IMR-90 (cell line): ENCODE results near the gene NRXN2. TPM values are rescaled to one million over a fixed set of nuclear protein-coding genes. Genes with fewer than 3 reads are reported as not detected.

ENCODE experiments used
- ATAC-seq: fragments of 200-7000 bp; cut with Tn5 transposase; 2 replicates; pipeline ENCODE4 v1.9.1; 2020; ENCODE audit warnings: low read depth, mild to moderate bottlenecking, moderate library complexity
- BruUV-seq: library from RNA; stranded (reverse); fragments of 400-500 nt; replicated peaks from 2 replicates; lab custom pipeline; 2021; lab: Mats Ljungman, UMichigan
- CTCF ChIA-PET: fragments of 300-600 bp; formaldehyde crosslinking; extraction: SDS; loops from one replicate; lab custom pipeline; 2021; ENCODE audit warnings: antibody characterized with exemption; lab: Yijun Ruan, JAX
- POLR2A ChIA-PET: fragments of 300-600 bp; sonication (Branson Sonifier 250); formaldehyde crosslinking; loops from one replicate; lab custom pipeline; 2022; ENCODE audit warnings: antibody characterized with exemption; ENCODE audit not compliant: unreplicated experiment; lab: Charles Lee
- DNase-seq: peaks from one replicate; pipeline ENCODE4 v3.0.0; 2013
- H2AFZ ChIP-seq: replicated peaks from 2 replicates; pipeline ENCODE3; 2013; ENCODE audit warnings: low read length, mild to moderate bottlenecking; ENCODE audit not compliant: poor library complexity
- H2AK5ac ChIP-seq: 2 replicates; pipeline ENCODE4 v1.6.1; 2013; ENCODE audit warnings: low read depth, low read length, inconsistent platforms
- H2AK9ac ChIP-seq: replicated peaks from 2 replicates; pipeline ENCODE3; 2013; ENCODE audit warnings: mild to moderate bottlenecking, low read depth, low read length, moderate library complexity; ENCODE audit not compliant: poor library complexity
- H2BK120ac ChIP-seq: 2 replicates; pipeline ENCODE4 v1.6.1; 2013; ENCODE audit warnings: low read depth, low read length, inconsistent platforms
- H2BK15ac ChIP-seq: 3 replicates; pipeline ENCODE4 v1.6.1; 2013; ENCODE audit warnings: low read depth, low read length, inconsistent platforms
- H2BK20ac ChIP-seq: 2 replicates; pipeline ENCODE4 v1.6.1; 2013; ENCODE audit warnings: low read depth, mild to moderate bottlenecking, inconsistent platforms, low read length, moderate library complexity
- H2BK5ac ChIP-seq: 2 replicates; pipeline ENCODE4 v1.6.1; 2013; ENCODE audit warnings: mild to moderate bottlenecking, low read depth, low read length, inconsistent platforms; ENCODE audit not compliant: poor library complexity, severe bottlenecking
- H3K14ac ChIP-seq: replicated peaks from 2 replicates; pipeline ENCODE4 v1.6.1; 2013; ENCODE audit warnings: low read depth, low read length, inconsistent platforms
- H3K18ac ChIP-seq: 2 replicates; pipeline ENCODE4 v1.6.1; 2013; ENCODE audit warnings: low read depth, low read length, control low read depth
- H3K23ac ChIP-seq: 2 replicates; pipeline ENCODE4 v1.6.1; 2013; ENCODE audit warnings: low read depth, low read length, inconsistent platforms
- H3K27ac ChIP-seq: 2 replicates; pipeline ENCODE4 v1.5.1; 2013; ENCODE audit warnings: mild to moderate bottlenecking, control low read depth, low read length; ENCODE audit not compliant: insufficient read depth
- H3K27me3 ChIP-seq: 2 replicates; pipeline ENCODE4 v1.6.1; 2013; ENCODE audit warnings: low read length; ENCODE audit not compliant: control insufficient read depth, insufficient read depth
- H3K36me3 ChIP-seq: 2 replicates; pipeline ENCODE4 v1.6.1; 2013; ENCODE audit warnings: low read length, mixed read lengths; ENCODE audit not compliant: control insufficient read depth, insufficient read depth
- H3K4ac ChIP-seq: 2 replicates; pipeline ENCODE4 v1.6.1; 2013; ENCODE audit warnings: low read depth, low read length, inconsistent platforms
- H3K4me1 ChIP-seq: 2 replicates; pipeline ENCODE4 v1.6.1; 2013; ENCODE audit warnings: low read length, mixed read lengths; ENCODE audit not compliant: control insufficient read depth, insufficient read depth
- H3K4me2 ChIP-seq: 2 replicates; pipeline ENCODE4 v1.6.1; 2013; ENCODE audit warnings: low read depth, mild to moderate bottlenecking, control low read depth, low read length, moderate library complexity
- H3K4me3 ChIP-seq: 2 replicates; pipeline ENCODE4 v1.5.1; 2013; ENCODE audit warnings: low read depth, mild to moderate bottlenecking, control low read depth, low read length, moderate library complexity; ENCODE audit not compliant: insufficient read depth
- H3K56ac ChIP-seq: 2 replicates; pipeline ENCODE4 v1.6.1; 2013; ENCODE audit warnings: low read length, inconsistent platforms; ENCODE audit not compliant: insufficient read depth; ENCODE audit errors: extremely low read depth
- H3K79me1 ChIP-seq, 2 experiments: 2 replicates each; pipeline ENCODE4 v1.6.1; 2013; ENCODE audit warnings: low read length in 2 of 2, inconsistent platforms in 1 of 2, low read depth in 1 of 2
- H3K9ac ChIP-seq: 2 replicates; pipeline ENCODE4 v1.6.1; 2013; ENCODE audit warnings: low read depth, low read length, control low read depth
- H3K9me1 ChIP-seq: 2 replicates; pipeline ENCODE4 v1.6.1; 2013; ENCODE audit warnings: low read length, inconsistent platforms; ENCODE audit not compliant: insufficient read depth
- H3K9me3 ChIP-seq: 2 replicates; pipeline ENCODE4 v1.6.1; 2013; ENCODE audit warnings: low read length; ENCODE audit not compliant: control insufficient read depth, insufficient read depth
- H4K20me1 ChIP-seq: 2 replicates; pipeline ENCODE4 v1.6.1; 2013; ENCODE audit warnings: low read length, inconsistent platforms; ENCODE audit not compliant: insufficient read depth
- H4K5ac ChIP-seq: 2 replicates; pipeline ENCODE4 v1.6.1; 2013; ENCODE audit warnings: mild to moderate bottlenecking, low read depth, low read length, control low read depth
- H4K8ac ChIP-seq, 2 experiments: 2 replicates each; pipeline ENCODE4 v1.6.1; 2013; ENCODE audit warnings: low read depth in 2 of 2, low read length in 2 of 2, control low read depth in 1 of 2, inconsistent platforms in 1 of 2
- H4K91ac ChIP-seq: 2 replicates; pipeline ENCODE4 v1.6.1; 2013; ENCODE audit warnings: low read depth, low read length, inconsistent platforms; ENCODE audit not compliant: insufficient read depth
- BHLHE40 ChIP-seq: fragments of 150-350 bp; IDR thresholded peaks from 2 replicates; pipeline ENCODE4 v1.6.1; 2016; ENCODE audit warnings: mild to moderate bottlenecking, low read depth, low read length
- MAFK ChIP-seq: IDR thresholded peaks from 2 replicates; pipeline ENCODE4 v1.6.1; 2012; ENCODE audit warnings: low read depth, low read length, improper control_type of control experiment
- MAZ ChIP-seq: IDR thresholded peaks from 2 replicates; pipeline ENCODE4 v1.6.1; 2012; ENCODE audit warnings: low read depth, mild to moderate bottlenecking, low read length, improper control_type of control experiment, moderate library complexity, borderline replicate concordance
- MXI1 ChIP-seq: IDR thresholded peaks from 2 replicates; pipeline ENCODE4 v1.6.1; 2012; ENCODE audit warnings: low read depth, mild to moderate bottlenecking, low read length, moderate library complexity, borderline replicate concordance
- NFE2L2 ChIP-seq: fragments of 150-350 bp; IDR thresholded peaks from 2 replicates; pipeline ENCODE4 v1.6.1; 2016; ENCODE audit warnings: low read depth, mild to moderate bottlenecking, low read length
- POLR2A ChIP-seq: IDR thresholded peaks from 2 replicates; pipeline ENCODE4 v1.6.1; 2012; ENCODE audit warnings: mild to moderate bottlenecking, low read depth, low read length
- RAD21 ChIP-seq: IDR thresholded peaks from 2 replicates; pipeline ENCODE4 v1.6.1; 2012; ENCODE audit warnings: low read length, improper control_type of control experiment
- RCOR1 ChIP-seq: IDR thresholded peaks from 2 replicates; pipeline ENCODE4 v1.6.1; 2012; ENCODE audit warnings: mild to moderate bottlenecking, low read length, improper control_type of control experiment; ENCODE audit not compliant: insufficient replicate concordance
- WGBS, 2 experiments: methylation state at CpG; one replicate each; pipeline versions ENCODE4 v1.1.5 to v1.1.7; 2013; ENCODE audit warnings: missing lambda C conversion rate in 2 of 2; ENCODE audit not compliant: insufficient read length in 1 of 2; ENCODE audit errors: extremely low coverage in 2 of 2; 5-methylcytosine and 5-hydroxymethylcytosine counted together
- dilution Hi-C: fragments of 300-500 bp; cut with HindIII; formaldehyde crosslinking; loops from one replicate; pipeline ENCODE4 v1.14.3; 2018; ENCODE audit warnings: low sequenced_read_pairs; ENCODE audit not compliant: unreplicated experiment
- in situ Hi-C: fragments of 300-500 bp; cut with MboI; formaldehyde crosslinking; loops from 3 replicates; pipeline ENCODE4 v1.14.3; 2019; ENCODE audit warnings: low sequenced_read_pairs, inconsistent platforms, mixed read lengths
- intact Hi-C: fragments of 100-400 bp; cut with micrococcal nuclease; formaldehyde crosslinking; loops from 2 replicates; pipeline ENCODE4 v1.10.0; 2022
- polyA plus RNA-seq, 3 experiments: library from polyadenylated mRNA; depleted of rRNA; stranded (reverse); fragments of >200 nt; gene quantifications; 2 replicates each; pipeline ENCODE4 v1.2.3, GENCODE V29; 2012; ENCODE audit warnings: low replicate concordance in 1 of 3
- total RNA-seq: library from RNA; depleted of rRNA; stranded (reverse); fragments of >200 nt; gene quantifications from 2 replicates; pipeline ENCODE4 v1.2.3, GENCODE V29; 2012
- TF ChIP-seq, protein P1 (sequence below): fragments of 150-350 bp; IDR thresholded peaks from 2 replicates; pipeline ENCODE4 v1.6.1; 2017; ENCODE audit warnings: mild to moderate bottlenecking, antibody characterized with exemption, low read length, low read depth
- TF ChIP-seq, protein P2 (sequence below): fragments of 150-350 bp; IDR thresholded peaks from 2 replicates; pipeline ENCODE4 v1.6.1; 2016; ENCODE audit warnings: low read depth, mild to moderate bottlenecking, low read length, moderate library complexity, borderline replicate concordance

NRXN2 gene
- total and polyA plus RNA-seq, 2 of the 4 experiments (the other 2 are of a cell fraction): 0.18 to 0.22 TPM

DNA sequence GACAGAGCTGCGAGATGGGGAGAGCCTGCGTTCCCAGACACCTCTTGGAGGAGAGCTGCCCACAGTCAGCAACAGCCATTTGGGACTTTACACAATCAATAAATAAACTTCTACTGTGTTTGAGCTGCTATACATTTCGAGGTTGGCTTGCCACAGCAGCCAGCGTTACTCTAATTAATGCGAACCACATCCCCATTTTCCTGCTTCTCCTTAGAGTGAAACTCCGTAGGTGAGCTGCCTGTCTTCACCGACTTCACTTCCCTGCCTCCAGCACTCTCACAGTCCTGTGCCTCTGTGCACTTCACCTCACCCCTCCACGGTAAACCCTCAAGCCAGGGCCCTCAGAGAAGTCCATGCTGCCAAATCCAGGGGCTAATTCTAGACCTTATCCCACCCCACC lies 137.8 kb downstream of the NRXN2 start:
- TF ChIP-seq MAZ (no peak), RAD21 (no peak), POLR2A (no peak), RCOR1 (no peak), MXI1 (no peak), BHLHE40 (no peak), MAFK (no peak), NFE2L2 (no peak)
- TF ChIP-seq, protein P1, sequence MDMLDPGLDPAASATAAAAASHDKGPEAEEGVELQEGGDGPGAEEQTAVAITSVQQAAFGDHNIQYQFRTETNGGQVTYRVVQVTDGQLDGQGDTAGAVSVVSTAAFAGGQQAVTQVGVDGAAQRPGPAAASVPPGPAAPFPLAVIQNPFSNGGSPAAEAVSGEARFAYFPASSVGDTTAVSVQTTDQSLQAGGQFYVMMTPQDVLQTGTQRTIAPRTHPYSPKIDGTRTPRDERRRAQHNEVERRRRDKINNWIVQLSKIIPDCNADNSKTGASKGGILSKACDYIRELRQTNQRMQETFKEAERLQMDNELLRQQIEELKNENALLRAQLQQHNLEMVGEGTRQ: no peak
- TF ChIP-seq, protein P2, sequence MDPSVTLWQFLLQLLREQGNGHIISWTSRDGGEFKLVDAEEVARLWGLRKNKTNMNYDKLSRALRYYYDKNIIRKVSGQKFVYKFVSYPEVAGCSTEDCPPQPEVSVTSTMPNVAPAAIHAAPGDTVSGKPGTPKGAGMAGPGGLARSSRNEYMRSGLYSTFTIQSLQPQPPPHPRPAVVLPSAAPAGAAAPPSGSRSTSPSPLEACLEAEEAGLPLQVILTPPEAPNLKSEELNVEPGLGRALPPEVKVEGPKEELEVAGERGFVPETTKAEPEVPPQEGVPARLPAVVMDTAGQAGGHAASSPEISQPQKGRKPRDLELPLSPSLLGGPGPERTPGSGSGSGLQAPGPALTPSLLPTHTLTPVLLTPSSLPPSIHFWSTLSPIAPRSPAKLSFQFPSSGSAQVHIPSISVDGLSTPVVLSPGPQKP: no peak
- Histone ChIP-seq H3K4me1 (no peaks in the 10 kb centered on the region), H3K18ac (no peak overlapping the region), H3K27ac (no peak overlapping the region), H3K9ac (no peak overlapping the region), H2BK5ac (no peak overlapping the region), H2BK20ac (no peak overlapping the region), H3K4me2 (no peak overlapping the region), H3K27me3 (peaks cover 23% of the 10 kb centered on the region), H3K9me3 (peaks cover 5% of the 10 kb centered on the region; the same call in 1 of the 2 replicates), H4K8ac (no peak overlapping the region), H2AK9ac (no peak overlapping the region), H4K5ac (no peak overlapping the region), H4K91ac (no peak overlapping the region), H4K20me1 (no peaks in the 10 kb centered on the region), H3K4me3 (no peak overlapping the region), H2AFZ (no peak overlapping the region), H3K36me3 (no peaks in the 10 kb centered on the region), H2BK120ac (no peak overlapping the region), H2AK5ac (no peak overlapping the region), H3K14ac (no peak overlapping the region), H2BK15ac (no peak overlapping the region), H3K56ac (no peak overlapping the region), H3K79me1 (no peaks in the 10 kb centered on the region), H3K23ac (no peak overlapping the region), H3K9me1 (no peaks in the 10 kb centered on the region), H3K4ac (no peak overlapping the region)
- in situ Hi-C loops (no loop called here), dilution Hi-C loops (no loop called here), intact Hi-C loops (no loop called here)
- DNase-seq (no peak), ATAC-seq (no peak)
- POLR2A ChIA-PET: no interaction called here
- WGBS, 2 experiments: 40% methylated on average over 1 of the region's 8 CpGs; no CpG with 5 or more reads in 1 of the 2 experiments
- no TSS peak for BruUV-seq
- CTCF ChIA-PET: no interaction called here
